NCI-H1694 treated with DMSO at 0.1 percent for 48 hours (cell line): ENCODE measurements around the gene SEL1L2.

ENCODE experiments used
- DNase-seq: peaks from one replicate; lab custom pipeline; 2025; lab: John Stamatoyannopoulos, UW

SEL1L2 gene

GRCh38 chr20:13865791-13866351, 124.5 kb downstream of the SEL1L2 start:
- peak; percentile 17 for DNase-seq

GRCh38 chr20:13865156-13865555, 125.3 kb downstream of the SEL1L2 start:
- no peak for DNase-seq

GRCh38 chr20:13863244-13863643, 127.2 kb downstream of the SEL1L2 start:
- DNase-seq, result no peak

GRCh38 chr20:13862245-13862644, 128.2 kb downstream of the SEL1L2 start:
- no peak for DNase-seq

- DNase-seq, result no peak
Observed at GRCh38 chr20:13858871-13859270, 131.5 kb downstream of the SEL1L2 start.

GRCh38 chr20:13858439-13858838, 132.0 kb downstream of the SEL1L2 start:
- no peak for DNase-seq

- no peak for DNase-seq
Observed at GRCh38 chr20:13857961-13858360, 132.5 kb downstream of the SEL1L2 start.

GRCh38 chr20:13857304-13857703, 133.1 kb downstream of the SEL1L2 start:
- no peak for DNase-seq

GRCh38 chr20:13856354-13856753, 134.1 kb downstream of the SEL1L2 start:
- DNase-seq, result no peak

GRCh38 chr20:13855613-13856012, 134.8 kb downstream of the SEL1L2 start:
- DNase-seq, result no peak

GRCh38 chr20:13852306-13852705, 138.1 kb downstream of the SEL1L2 start:
- DNase-seq, result no peak

- no peak for DNase-seq
Observed at GRCh38 chr20:13851279-13851678, 139.1 kb downstream of the SEL1L2 start.

- no peak for DNase-seq
Observed at GRCh38 chr20:13844296-13844695, 146.1 kb downstream of the SEL1L2 start.

- no peak for DNase-seq
Observed at GRCh38 chr20:13841206-13841605, 149.2 kb downstream of the SEL1L2 start.

GRCh38 chr20:13840093-13840465, 150.3 kb downstream of the SEL1L2 start:
- no peak for DNase-seq

- DNase-seq, result no peak
Observed at GRCh38 chr20:13839421-13840092, 150.9 kb downstream of the SEL1L2 start.

GRCh38 chr20:13838664-13839063, 151.8 kb downstream of the SEL1L2 start:
- DNase-seq, result no peak

GRCh38 chr20:13831476-13831875, 158.9 kb downstream of the SEL1L2 start:
- no peak for DNase-seq

GRCh38 chr20:13825465-13825864, 164.9 kb downstream of the SEL1L2 start:
- no peak for DNase-seq

- no peak for DNase-seq
Observed at GRCh38 chr20:13824459-13824858, 166.0 kb downstream of the SEL1L2 start.

GRCh38 chr20:13822459-13822858, 168.0 kb downstream of the SEL1L2 start:
- no peak for DNase-seq

GRCh38 chr20:13821876-13822275, 168.5 kb downstream of the SEL1L2 start:
- DNase-seq, result no peak

GRCh38 chr20:13819885-13820645, 170.3 kb downstream of the SEL1L2 start:
- peak; percentile 27 for DNase-seq
